Heart left ventricle (tissue), 16 donors: Measurements from ENCODE around the gene PMP22. TPM values are rescaled to one million over a fixed set of nuclear protein-coding genes. Genes with fewer than 3 reads are reported as not detected.
A peak's percentile ranks its signal among the peaks of the same experiment; 100 is the strongest.

Source experiments
- ATAC-seq, 4 donors: fragments of 200-7000 bp; cut with Tn5 transposase; one replicate each; pipeline ENCODE4 v1.9.1; 2020 to 2022; ENCODE audit warnings: moderate library complexity in 4 of 4, mild to moderate bottlenecking in 3 of 4, moderate number of reproducible peaks in 1 of 4
- DNase-seq, 5 donors: peaks; one replicate each; pipeline ENCODE4 v3.0.0-alpha.2; 2020
- H3K27ac ChIP-seq, 12 donors: fragments of 200-600 bp; sonication (generic) in 4 of 12; one replicate each; pipeline versions ENCODE4 v1.5.0 to v1.8.0; 2016 to 2022; ENCODE audit warnings: mild to moderate bottlenecking in 2 of 12
- H3K27me3 ChIP-seq, 9 donors: fragments of 200-600 bp; sonication (generic) in 2 of 9; one replicate each; pipeline versions ENCODE4 v1.5.1 to v1.8.0; 2016 to 2022; ENCODE audit warnings: mild to moderate bottlenecking in 3 of 9
- H3K36me3 ChIP-seq, 9 donors: fragments of 200-600 bp; sonication (generic) in 2 of 9; one replicate each; pipeline versions ENCODE4 v1.5.0 to v1.8.0; 2018 to 2022; ENCODE audit warnings: mild to moderate bottlenecking in 2 of 9
- H3K4me1 ChIP-seq, 12 donors: fragments of 200-600 bp; sonication (generic) in 4 of 12; one replicate each; pipeline versions ENCODE4 v1.5.0 to v1.8.0; 2016 to 2022; ENCODE audit warnings: mild to moderate bottlenecking in 3 of 12
- H3K4me3 ChIP-seq, 12 donors: fragments of 200-600 bp; sonication (generic) in 4 of 12; one replicate each; pipeline versions ENCODE4 v1.5.0 to v1.8.0; 2017 to 2022; ENCODE audit warnings: mild to moderate bottlenecking in 9 of 12, moderate library complexity in 4 of 12
- H3K9me3 ChIP-seq, 12 donors: fragments of 200-600 bp; sonication (generic) in 4 of 12; one replicate each; pipeline versions ENCODE4 v1.5.0 to v1.8.0; 2016 to 2022; ENCODE audit warnings: mild to moderate bottlenecking in 1 of 12
- CTCF ChIP-seq, 12 donors: fragments of 200-600 bp; sonication (generic) in 4 of 12; IDR thresholded peaks; one replicate each; pipeline versions ENCODE4 v1.5.0 to v1.8.0; 2018 to 2022; ENCODE audit warnings: antibody characterized with exemption in 12 of 12, mild to moderate bottlenecking in 5 of 12
- POLR2A ChIP-seq, 2 donors: fragments of 450-650 bp; IDR thresholded peaks; one replicate each; pipeline ENCODE4 v1.6.1; 2017; ENCODE audit warnings: antibody characterized with exemption in 2 of 2, mild to moderate bottlenecking in 2 of 2, moderate library complexity in 2 of 2
- WGBS, 4 donors: extraction: QIAGEN DNeasy Blood & Tissue Kit in 2 of 4; methylation state at CpG; one replicate each; pipeline versions ENCODE4 v1.1.5 to v1.1.7; 2013 to 2018; 5-methylcytosine and 5-hydroxymethylcytosine counted together
- intact Hi-C, 10 donors: fragments of 100-400 bp; cut with DNase I; formaldehyde crosslinking; loops; one replicate each; pipeline versions ENCODE4 v1.11.1 to v1.14.2; 2022
- long read RNA-seq, 3 donors: library from polyadenylated mRNA; unstranded; transcript quantifications; one replicate each; pipeline ENCODE4 v2.0.0, GENCODE V29; 2020 to 2021
- polyA plus RNA-seq, 2 donors: library from polyadenylated mRNA; stranded (reverse); fragments of 200-250 nt; gene quantifications; one replicate each; pipeline ENCODE4 v1.2.3, GENCODE V29; 2013
- total RNA-seq, 9 donors: library from RNA; depleted of rRNA in 2 of 9; stranded (reverse); fragments of >200 nt in 2 of 9; fragmentation: NEBNext Ultra II Directional in 3 of 9; extraction: Animal tissue kit (Norgen Biotek cat#: 25700) in 3 of 9; gene quantifications; one replicate each; pipeline versions ENCODE4 v1.1.0 to v1.2.4, GENCODE V29; 2016 to 2023
- donor health status: ischemic (EF 13 %, LVEDD 7.1; RV severe dilation, severe dysfunction).
- donor health status: healthy with polysubstance abuse.
- donor health status: DM: no; HTN: yes; CAD: no.
- donor health status: DM: no; HTN: no; CAD: no.
- donor health status: ischemic (EF 25% LVEDD 6.9; RV normal size, moderate dysfunction).
- donor health status: ischemic (EF 25% LVEDD 5.7; RV mildly dilated, moderate dysfunction).
- donor health status: healthy.
- donor health status: DM: yes; HTN: yes; CAD: no.
- donor health status: ischemic (EF 35%, LVEDD 5.7; RV mildly dilated, moderate dysfunction).
- donor health status: nonischemic (EF 11% LVEDD 7.7; RV severe dilation, severe dysfunction).
- donor health status: DM: yes; HTN: yes; CAD: no.
- donor health status: PGD.
- donor health status: ischemic (EF 29% LVEDD 5.4; RV normal size, mild dysfunction).
- donor health status: nonischemic (EF 23%, LVEDD 6.1; RV moderate dilation, normal function).

PMP22 gene
- total RNA-seq (100 to 1,000 TPM; 133 to 421 (median 186) TPM), polyA plus RNA-seq (100 to 1,000 TPM in 1 of 2 donors, 10 to 100 TPM in 1; 92.2 to 220 TPM)
- long read RNA-seq, donor 1, transcript PMP22-203 (5 exons, 1,817 nt) = minor isoform, 72 of 237 reads
- long read RNA-seq, donor 1, transcript PMP22-201 (5 exons, 1,861 nt) = major isoform, 115 of 237 reads
- long read RNA-seq, donor 1, partial matches to known transcripts = 25 of 237 reads
- long read RNA-seq, donor 1, other reads (novel, unspliced or antisense) = 21 of 237 reads
- long read RNA-seq, donor 2, transcript PMP22-206 (3 exons, 872 nt) = minor isoform, 6 of 1,407 reads
- long read RNA-seq, donor 2, transcript PMP22-201 (5 exons, 1,861 nt) = minor isoform, 397 of 1,407 reads
- long read RNA-seq, donor 2, transcript PMP22-203 (5 exons, 1,817 nt) = major isoform, 796 of 1,407 reads
- long read RNA-seq, donor 2, partial matches to known transcripts = 122 of 1,407 reads
- long read RNA-seq, donor 2, other reads (novel, unspliced or antisense) = 77 of 1,407 reads
- long read RNA-seq, donor 3, transcript PMP22-201 (5 exons, 1,861 nt) = minor isoform, 30 of 151 reads
- long read RNA-seq, donor 3, transcript PMP22-203 (5 exons, 1,817 nt) = major isoform, 92 of 151 reads
- long read RNA-seq, donor 3, partial matches to known transcripts = 15 of 151 reads
- long read RNA-seq, donor 3, other reads (novel, unspliced or antisense) = 12 of 151 reads

GRCh38 chr17:15265131-15265530 is at the start of gene PMP22:
TSS of gene PMP22 (minus strand) at chr17:15265326. CDS start at chr17:15260727, 4,599 bp downstream.
- H3K4me3 ChIP-seq = peak within 1 kb of the TSS; percentile 26 to 91 (median 74)
- peaks cover 0 to 30% (median 0%) of the 10 kb centered on the region in 9 donors for H3K27me3 ChIP-seq
- TF ChIP-seq CTCF (IDR thresholded peaks at IDR 0.05) (peak in 3 of 12 donors; percentile 8 to 21 (median 19)), POLR2A (IDR thresholded peaks at IDR 0.05) (peak in 1 of 2 donors; percentile 51)
- intact Hi-C loops = loop anchor here in 3 of 10 donors (5.0 to 10.0 kb wide), 3 partner anchors 57 to 170 kb away; partner anchors contain the start of gene TEKT3 (in 2 of the 3)
- DNase-seq = peak in 4 of 5 donors; percentile 63 to 76 (median 69)
- H3K4me1 ChIP-seq = peaks cover 3 to 44% (median 19%) of the 10 kb centered on the region in 12 donors
- no peaks in the 10 kb centered on the region for H3K36me3 ChIP-seq
- peak within 1 kb of the TSS in 11 of 12 donors; percentile 60 to 99 (median 97) for H3K27ac ChIP-seq
- no peaks in the 10 kb centered on the region for H3K9me3 ChIP-seq
- 32 to 44% (median 40%) methylated on average over 6 of the region's 6 CpGs for WGBS, 4 donors
- peak in 2 of 4 donors; percentile 5 to 9 for ATAC-seq

- no peaks in the 10 kb centered on the region for H3K27me3 ChIP-seq
- no peaks in the 10 kb centered on the region for H3K9me3 ChIP-seq
- peaks cover 0 to 4% (median 0%) of the 10 kb centered on the region in 12 donors for H3K4me1 ChIP-seq
- TF ChIP-seq CTCF (IDR thresholded peaks at IDR 0.05) (no peak), POLR2A (IDR thresholded peaks at IDR 0.05) (no peak)
- H3K36me3 ChIP-seq = no peaks in the 10 kb centered on the region
- 90 to 94% (median 92%) methylated on average over 5 of the region's 5 CpGs for WGBS, 4 donors
- H3K4me3 ChIP-seq = no peak overlapping the region
- DNase-seq = no peak
- intact Hi-C loops = no loop called here
- no peak for ATAC-seq
- no peak overlapping the region for H3K27ac ChIP-seq
Measured at GRCh38 chr17:15311996-15312395, 46.9 kb upstream of the PMP22 start.

DNA sequence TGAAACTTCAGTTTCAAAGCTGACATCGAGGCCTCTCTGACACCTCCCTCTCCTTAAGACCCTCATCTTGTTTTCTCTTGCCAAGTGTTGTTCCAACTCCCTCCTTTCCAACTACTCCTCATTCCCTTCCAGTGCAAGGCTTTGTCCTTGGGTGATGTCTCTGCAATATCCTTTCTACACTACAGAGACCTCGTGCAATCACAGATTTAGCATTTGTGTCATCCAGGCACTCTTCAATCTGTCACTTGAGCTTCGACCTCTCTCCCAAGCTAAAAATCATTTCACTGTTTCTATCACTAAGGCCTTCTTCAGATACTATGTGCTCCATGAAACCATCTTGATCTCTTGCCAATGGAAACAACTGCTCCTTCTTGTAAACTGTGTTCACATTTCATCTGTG is 44.7 kb upstream of the PMP22 start:
- no peaks in the 10 kb centered on the region for H3K27me3 ChIP-seq
- no peak overlapping the region for H3K27ac ChIP-seq
- 39 to 51% (median 45%) methylated on average over 3 of the region's 3 CpGs for WGBS, 4 donors
- H3K4me3 ChIP-seq = no peak overlapping the region
- TF ChIP-seq CTCF (IDR thresholded peaks at IDR 0.05) = no peak
- ATAC-seq (peak in 2 of 4 donors; percentile 14 to 44), DNase-seq (no peak)
- H3K9me3 ChIP-seq = no peaks in the 10 kb centered on the region
- H3K4me1 ChIP-seq = peaks cover 0 to 10% (median 0%) of the 10 kb centered on the region in 12 donors
- intact Hi-C loops = no loop called here
- H3K36me3 ChIP-seq = no peaks in the 10 kb centered on the region

GRCh38 chr17:15309236-15309635 is 44.1 kb upstream of the PMP22 start:
- no peak overlapping the region for H3K4me3 ChIP-seq
- 58 to 90% (median 68%) methylated on average over 3 of the region's 3 CpGs for WGBS, 4 donors
- no peaks in the 10 kb centered on the region for H3K27me3 ChIP-seq
- H3K36me3 ChIP-seq = no peaks in the 10 kb centered on the region
- no peak for TF ChIP-seq CTCF (IDR thresholded peaks at IDR 0.05)
- TF ChIP-seq POLR2A (IDR thresholded peaks at IDR 0.05) = no peak
- H3K4me1 ChIP-seq = peaks cover 0 to 10% (median 0%) of the 10 kb centered on the region in 12 donors
- no peak overlapping the region for H3K27ac ChIP-seq
- H3K9me3 ChIP-seq = no peaks in the 10 kb centered on the region
- intact Hi-C loops = no loop called here
- ATAC-seq (no peak), DNase-seq (no peak)
